ENCODE results near the gene MARCHF3.

MARCHF3 gene

GRCh38 chr5:127074466-127074865, 44.1 kb upstream of the MARCHF3 start:
- Histone ChIP-seq H2AFZ (ENCODE audit: low read depth) (no peak overlapping the region), H3K4me3 (IDR thresholded peaks at IDR 0.05; ENCODE audit: insufficient read depth, low read depth, low read length) (no peak overlapping the region), H3K79me2 (ENCODE audit: insufficient read depth, low read depth) (no peaks in the 10 kb centered on the region), H4K20me1 (ENCODE audit: insufficient read depth) (no peaks in the 10 kb centered on the region), H3K27ac (no peak overlapping the region), H3K9ac (no peak overlapping the region), H3K4me2 (no peak overlapping the region), H3K4me1 (ENCODE audit: low read depth, poor library complexity, severe bottlenecking) (no peaks in the 10 kb centered on the region), H3K36me3 (ENCODE audit: insufficient read depth) (no peaks in the 10 kb centered on the region), H3K27me3 (ENCODE audit: insufficient read depth, low read depth) (no peaks in the 10 kb centered on the region)
- TF ChIP-seq, protein P1, sequence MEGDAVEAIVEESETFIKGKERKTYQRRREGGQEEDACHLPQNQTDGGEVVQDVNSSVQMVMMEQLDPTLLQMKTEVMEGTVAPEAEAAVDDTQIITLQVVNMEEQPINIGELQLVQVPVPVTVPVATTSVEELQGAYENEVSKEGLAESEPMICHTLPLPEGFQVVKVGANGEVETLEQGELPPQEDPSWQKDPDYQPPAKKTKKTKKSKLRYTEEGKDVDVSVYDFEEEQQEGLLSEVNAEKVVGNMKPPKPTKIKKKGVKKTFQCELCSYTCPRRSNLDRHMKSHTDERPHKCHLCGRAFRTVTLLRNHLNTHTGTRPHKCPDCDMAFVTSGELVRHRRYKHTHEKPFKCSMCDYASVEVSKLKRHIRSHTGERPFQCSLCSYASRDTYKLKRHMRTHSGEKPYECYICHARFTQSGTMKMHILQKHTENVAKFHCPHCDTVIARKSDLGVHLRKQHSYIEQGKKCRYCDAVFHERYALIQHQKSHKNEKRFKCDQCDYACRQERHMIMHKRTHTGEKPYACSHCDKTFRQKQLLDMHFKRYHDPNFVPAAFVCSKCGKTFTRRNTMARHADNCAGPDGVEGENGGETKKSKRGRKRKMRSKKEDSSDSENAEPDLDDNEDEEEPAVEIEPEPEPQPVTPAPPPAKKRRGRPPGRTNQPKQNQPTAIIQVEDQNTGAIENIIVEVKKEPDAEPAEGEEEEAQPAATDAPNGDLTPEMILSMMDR (conservative IDR thresholded peaks at IDR 0.05; ENCODE audit: low read depth, low read length), result no peak

DNA sequence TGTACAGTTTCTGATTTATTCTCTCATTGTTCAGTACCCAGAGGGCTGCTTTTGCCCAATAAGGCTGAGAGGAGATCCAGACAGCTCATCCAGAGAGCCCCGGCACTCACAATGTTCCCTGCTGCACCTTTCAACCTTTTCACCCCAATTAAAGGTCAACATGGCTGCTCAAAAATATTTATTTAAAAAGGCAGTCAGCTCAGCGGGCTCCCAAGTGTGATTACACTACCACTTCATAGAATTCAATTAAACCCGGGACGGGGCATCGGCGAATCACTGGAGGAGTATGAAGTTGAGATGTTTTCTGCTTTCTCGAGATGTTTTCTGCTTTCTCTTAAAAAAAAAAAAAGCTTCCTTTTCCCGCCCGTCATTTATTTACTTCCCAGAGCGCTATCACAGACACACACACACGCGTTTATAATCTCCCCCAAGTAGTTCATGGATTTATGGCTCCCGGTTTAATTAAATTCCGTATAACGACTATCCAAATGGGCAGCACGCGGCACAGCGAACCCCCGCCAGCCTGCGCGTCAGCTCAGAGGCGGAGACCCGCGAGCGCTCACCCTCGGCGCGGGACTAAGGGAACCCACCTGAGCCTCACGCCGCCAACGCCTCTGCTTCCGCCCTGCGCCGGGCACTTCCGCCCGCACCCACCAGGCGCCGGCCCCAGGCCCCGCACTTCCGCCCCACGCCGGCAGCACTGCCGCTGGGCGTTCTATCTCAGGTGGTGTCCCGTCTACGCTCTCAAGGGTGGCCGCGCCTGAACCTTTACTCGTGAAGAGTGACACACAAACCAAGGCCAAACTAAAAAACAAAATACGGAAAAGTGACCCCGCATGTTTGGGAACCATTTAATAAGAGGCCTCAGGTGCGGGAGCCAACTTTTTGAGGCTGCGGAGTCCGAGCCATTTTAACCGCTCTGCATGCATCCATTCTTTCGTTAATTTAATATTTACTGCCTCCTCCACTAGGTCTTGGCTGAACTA, 42.8 kb upstream of the MARCHF3 start, which contains the start of gene C5orf63:
Gene C5orf63 (minus strand): TSS at position 642 of the 986 bp plus-strand sequence. CDS start 14,507 bp downstream, outside the sequence.
- Histone ChIP-seq H3K36me3 (ENCODE audit: insufficient read depth) (no peaks in the 10 kb centered on the region), H2AFZ (ENCODE audit: low read depth) (peak within 1 kb of the TSS; percentile 55), H3K27me3 (ENCODE audit: insufficient read depth, low read depth) (no peaks in the 10 kb centered on the region), H3K4me2 (peak within 1 kb of the TSS; percentile 20; the same call in 1 of the 2 replicates), H3K27ac (0 out of 2 replicates have a peak within 1 kb of the TSS, but pooled peaks have one; percentile 4), H3K4me3 (IDR thresholded peaks at IDR 0.05; ENCODE audit: insufficient read depth, low read depth, low read length) (no peak within 1 kb of the TSS), H4K20me1 (ENCODE audit: insufficient read depth) (no peaks in the 10 kb centered on the region), H3K79me2 (ENCODE audit: insufficient read depth, low read depth) (no peaks in the 10 kb centered on the region), H3K9ac (peak within 1 kb of the TSS; percentile 39; the same call in 1 of the 2 replicates), H3K4me1 (ENCODE audit: low read depth, poor library complexity, severe bottlenecking) (no peaks in the 10 kb centered on the region)
- TF ChIP-seq, protein P1 (conservative IDR thresholded peaks at IDR 0.05; ENCODE audit: low read depth, low read length), result no peak

- Histone ChIP-seq H3K27ac (no peak overlapping the region), H4K20me1 (ENCODE audit: insufficient read depth) (no peaks in the 10 kb centered on the region)
Observed at GRCh38 chr5:127070243-127070642, 39.9 kb upstream of the MARCHF3 start.

DNA sequence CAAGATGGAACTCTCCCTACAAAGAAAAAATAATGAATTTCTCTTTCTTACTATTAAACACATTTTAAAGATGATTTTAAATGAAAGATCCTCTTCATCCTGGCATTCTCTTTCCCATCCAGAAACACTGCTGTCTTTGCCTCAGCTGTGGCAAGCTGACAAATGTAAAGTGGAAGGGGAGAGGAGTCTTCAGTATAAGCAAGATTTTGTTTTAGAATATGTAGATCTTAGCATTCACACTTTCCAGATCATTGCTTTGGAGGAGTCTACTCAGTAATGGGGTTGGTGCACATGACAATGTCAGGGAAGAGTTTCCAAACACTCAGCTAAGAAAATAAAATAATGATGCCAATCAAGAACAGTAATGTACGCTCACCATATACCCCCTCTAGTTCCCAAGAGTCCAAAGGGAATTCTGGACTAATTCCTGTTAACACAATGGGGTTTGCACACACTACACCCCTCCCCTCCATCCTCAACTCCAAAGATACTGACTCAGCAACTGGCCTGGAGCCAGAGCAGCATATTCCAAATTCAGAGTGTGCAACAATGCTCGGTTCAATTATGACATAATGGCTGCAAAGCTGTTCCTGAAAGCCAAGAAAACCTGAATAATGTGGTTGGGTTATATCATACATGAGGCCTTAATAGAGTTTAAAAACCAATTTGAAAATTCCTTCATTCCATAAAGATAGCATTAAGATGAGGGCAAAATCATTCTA, 38.3 kb upstream of the MARCHF3 start:
- Histone ChIP-seq H4K20me1 (ENCODE audit: insufficient read depth) (no peaks in the 10 kb centered on the region), H3K36me3 (ENCODE audit: insufficient read depth) (no peaks in the 10 kb centered on the region), H3K9ac (no peak overlapping the region), H2AFZ (ENCODE audit: low read depth) (no peak overlapping the region), H3K4me1 (ENCODE audit: low read depth, poor library complexity, severe bottlenecking) (no peaks in the 10 kb centered on the region), H3K4me3 (IDR thresholded peaks at IDR 0.05; ENCODE audit: insufficient read depth, low read depth, low read length) (no peak overlapping the region), H3K27me3 (ENCODE audit: insufficient read depth, low read depth) (no peaks in the 10 kb centered on the region), H3K27ac (no peak overlapping the region), H3K4me2 (no peak overlapping the region), H3K79me2 (ENCODE audit: insufficient read depth, low read depth) (no peaks in the 10 kb centered on the region)
- TF ChIP-seq, protein P1 (conservative IDR thresholded peaks at IDR 0.05; ENCODE audit: low read depth, low read length), result no peak

More at GRCh38 chr5:127070243-127070642, 39.9 kb upstream of the MARCHF3 start:
- TF ChIP-seq, protein P1 (conservative IDR thresholded peaks at IDR 0.05; ENCODE audit: low read depth, low read length), result no peak
- no peaks in the 10 kb centered on the region for H3K36me3 ChIP-seq (ENCODE audit: insufficient read depth)
- H3K79me2 ChIP-seq (ENCODE audit: insufficient read depth, low read depth), result no peaks in the 10 kb centered on the region
- no peak overlapping the region for H3K9ac ChIP-seq
- no peak overlapping the region for H2AFZ ChIP-seq (ENCODE audit: low read depth)
- no peak overlapping the region for H3K4me2 ChIP-seq
- no peaks in the 10 kb centered on the region for H3K27me3 ChIP-seq (ENCODE audit: insufficient read depth, low read depth)
- H3K4me3 ChIP-seq (IDR thresholded peaks at IDR 0.05; ENCODE audit: insufficient read depth, low read depth, low read length), result no peak overlapping the region
- no peaks in the 10 kb centered on the region for H3K4me1 ChIP-seq (ENCODE audit: low read depth, poor library complexity, severe bottlenecking)
